ENCODE results near the gene COQ8B. TPM values are rescaled to one million over a fixed set of nuclear protein-coding genes. Genes with fewer than 3 reads are reported as not detected.

Gene COQ8B
- total RNA-seq, 1 donor from 2014 or later: 26.4 TPM

DNA sequence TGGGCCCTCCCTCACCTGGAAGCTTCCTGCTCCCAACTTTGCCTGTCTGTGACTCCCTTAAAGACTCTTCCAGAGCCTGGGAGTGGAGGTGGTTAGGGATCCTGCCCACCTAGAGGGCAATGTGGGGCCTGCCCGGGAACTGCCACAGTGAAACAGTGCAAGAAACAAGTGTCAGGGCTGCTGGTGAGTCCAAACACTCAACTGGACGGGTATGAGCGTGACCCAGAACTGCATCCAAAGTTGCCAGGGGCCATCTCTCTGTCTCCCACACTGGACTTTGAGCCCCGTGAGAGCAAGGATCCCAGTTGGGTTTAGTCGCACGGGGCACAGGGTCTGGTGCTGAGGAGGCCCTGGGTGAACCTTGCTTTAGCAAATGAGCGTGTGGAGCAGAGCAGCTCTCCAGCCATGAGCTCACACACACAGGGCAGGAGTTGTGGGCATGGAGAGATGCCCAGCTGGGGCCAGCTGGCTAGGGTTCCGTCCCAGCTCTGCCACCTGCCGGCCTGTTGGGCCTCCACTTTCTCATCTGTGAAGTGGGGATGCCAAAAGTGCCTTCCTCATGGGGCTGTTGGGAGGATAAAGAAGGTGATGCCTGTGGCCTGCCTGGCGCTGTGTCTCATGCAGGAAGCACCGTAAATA is 23.4 kb downstream of the COQ8B start:
- Mint-ChIP-seq H3K36me3 (ENCODE audit: low read depth, unreplicated experiment) (peaks cover 3% of the 10 kb centered on the region), H3K9me3 (ENCODE audit: unreplicated experiment) (no peaks in the 10 kb centered on the region), H3K4me3 (ENCODE audit: unreplicated experiment) (no peak overlapping the region), H3K27ac (ENCODE audit: unreplicated experiment) (no peak overlapping the region), H3K4me1 (ENCODE audit: unreplicated experiment) (no peaks in the 10 kb centered on the region), H3K27me3 (ENCODE audit: unreplicated experiment) (peaks cover 12% of the 10 kb centered on the region)
- no peak for TF ChIP-seq CTCF (IDR thresholded peaks at IDR 0.05; ENCODE audit: unreplicated experiment)
- no peak for DNase-seq (ENCODE audit: low spot score)

DNA sequence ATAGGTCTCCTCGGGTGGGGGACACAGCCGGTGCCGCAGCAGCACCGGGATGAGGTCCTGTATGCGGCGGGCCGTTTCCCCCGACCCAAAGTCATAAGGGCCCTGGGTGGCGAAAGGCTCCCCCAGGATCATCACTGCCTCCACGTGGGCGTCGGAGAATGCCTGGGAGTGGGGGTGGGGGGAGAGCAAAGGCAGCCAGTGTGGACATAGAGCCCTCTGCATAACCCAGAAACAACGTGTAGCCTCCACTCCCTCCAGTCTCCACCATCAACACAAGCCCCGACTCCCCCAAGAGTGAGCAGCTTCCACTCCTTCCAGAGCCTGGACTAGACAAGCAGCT is 24.5 kb downstream of the COQ8B start:
- Mint-ChIP-seq H3K9me3 (ENCODE audit: unreplicated experiment) (no peaks in the 10 kb centered on the region), H3K4me1 (ENCODE audit: unreplicated experiment) (no peaks in the 10 kb centered on the region), H3K36me3 (ENCODE audit: low read depth, unreplicated experiment) (peaks cover 3% of the 10 kb centered on the region), H3K4me3 (ENCODE audit: unreplicated experiment) (peak overlapping the region; percentile 23), H3K27me3 (ENCODE audit: unreplicated experiment) (peaks cover 12% of the 10 kb centered on the region), H3K27ac (ENCODE audit: unreplicated experiment) (no peak overlapping the region)
- TF ChIP-seq CTCF (IDR thresholded peaks at IDR 0.05; ENCODE audit: unreplicated experiment): no peak
- DNase-seq (ENCODE audit: low spot score): no peak

- DNase-seq (ENCODE audit: low spot score): no peak
- H3K27ac Mint-ChIP-seq (ENCODE audit: unreplicated experiment): no peak overlapping the region
- peaks cover 12% of the 10 kb centered on the region for H3K27me3 Mint-ChIP-seq (ENCODE audit: unreplicated experiment)
- no peak overlapping the region for H3K4me3 Mint-ChIP-seq (ENCODE audit: unreplicated experiment)
- no peak for TF ChIP-seq CTCF (IDR thresholded peaks at IDR 0.05; ENCODE audit: unreplicated experiment)
- H3K36me3 Mint-ChIP-seq (ENCODE audit: low read depth, unreplicated experiment): peaks cover 3% of the 10 kb centered on the region
- H3K4me1 Mint-ChIP-seq (ENCODE audit: unreplicated experiment): no peaks in the 10 kb centered on the region
- H3K9me3 Mint-ChIP-seq (ENCODE audit: unreplicated experiment): no peaks in the 10 kb centered on the region
These were observed 25.1 kb downstream of the COQ8B start for GRCh38 chr19:40691421-40692211.

- no peak for TF ChIP-seq CTCF (IDR thresholded peaks at IDR 0.05; ENCODE audit: unreplicated experiment)
These were observed 25.8 kb downstream of the COQ8B start for GRCh38 chr19:40690693-40691420.

More at GRCh38 chr19:40690693-40691420, 25.8 kb downstream of the COQ8B start:
- Mint-ChIP-seq H3K36me3 (ENCODE audit: low read depth, unreplicated experiment) (peaks cover 4% of the 10 kb centered on the region), H3K9me3 (ENCODE audit: unreplicated experiment) (no peaks in the 10 kb centered on the region), H3K27ac (ENCODE audit: unreplicated experiment) (peak overlapping the region; percentile 74), H3K4me1 (ENCODE audit: unreplicated experiment) (no peaks in the 10 kb centered on the region), H3K27me3 (ENCODE audit: unreplicated experiment) (peaks cover 12% of the 10 kb centered on the region), H3K4me3 (ENCODE audit: unreplicated experiment) (peak overlapping the region; percentile 93)
- DNase-seq (ENCODE audit: low spot score): peak; percentile 88
